GM13977 (cell line): ENCODE data around the gene SMIM35.

ENCODE experiments used
- DNase-seq: peaks from one replicate; pipeline ENCODE4 v3.0.0; 2012; ENCODE audit warnings: low spot score
- in situ Hi-C: fragments of 300-500 bp; cut with MboI; formaldehyde crosslinking; loops from one replicate; pipeline ENCODE4 v1.12.0; 2022; ENCODE audit warnings: low sequenced_read_pairs, low pct_unique_long_range_greater_than_20kb, mixed read lengths, inconsistent platforms; ENCODE audit not compliant: unreplicated experiment
- TF ChIP-seq, protein P1 (sequence below): IDR thresholded peaks from 2 replicates; pipeline ENCODE4 v1.5.1; 2012; ENCODE audit warnings: mild to moderate bottlenecking, control low read depth; ENCODE audit not compliant: insufficient read depth; ENCODE audit errors: extremely low read depth, missing control alignments

The SMIM35 gene

DNA sequence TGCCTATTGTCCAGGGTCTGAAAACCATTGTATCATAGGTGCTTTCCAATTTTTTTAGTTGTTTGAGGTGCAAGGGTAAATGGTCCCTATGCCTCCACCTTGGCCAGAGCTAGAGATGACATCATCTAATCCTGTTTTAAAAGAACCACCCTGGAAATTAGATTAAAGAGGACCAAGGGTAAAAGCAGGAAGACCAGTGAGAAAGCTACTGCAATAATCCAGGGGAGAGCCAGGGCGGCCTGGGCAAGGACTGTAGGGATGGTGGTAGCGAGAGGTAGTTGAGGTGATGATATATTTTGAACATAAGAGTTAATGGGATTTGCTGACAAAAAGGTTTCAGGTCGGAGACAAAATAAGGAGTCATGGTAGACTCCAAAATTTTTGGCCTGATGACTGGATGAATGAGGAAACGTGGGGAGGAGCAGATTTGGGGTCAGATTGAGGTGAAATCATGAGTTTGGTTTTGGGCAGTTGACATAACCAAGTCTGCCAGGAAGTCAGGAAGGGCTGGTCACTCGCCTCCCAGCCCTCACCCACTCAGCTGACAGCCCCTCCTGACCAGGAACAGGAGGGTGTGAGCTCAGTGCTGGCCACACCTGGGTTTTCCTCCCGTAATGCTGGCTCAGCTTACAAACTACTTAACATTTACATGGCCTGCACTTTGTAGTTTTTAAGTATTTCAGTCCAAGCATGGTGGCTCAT, 42.9 kb upstream of the SMIM35 start:
- in situ Hi-C loops, result no loop called here
- DNase-seq, result no peak
- TF ChIP-seq, protein P1, sequence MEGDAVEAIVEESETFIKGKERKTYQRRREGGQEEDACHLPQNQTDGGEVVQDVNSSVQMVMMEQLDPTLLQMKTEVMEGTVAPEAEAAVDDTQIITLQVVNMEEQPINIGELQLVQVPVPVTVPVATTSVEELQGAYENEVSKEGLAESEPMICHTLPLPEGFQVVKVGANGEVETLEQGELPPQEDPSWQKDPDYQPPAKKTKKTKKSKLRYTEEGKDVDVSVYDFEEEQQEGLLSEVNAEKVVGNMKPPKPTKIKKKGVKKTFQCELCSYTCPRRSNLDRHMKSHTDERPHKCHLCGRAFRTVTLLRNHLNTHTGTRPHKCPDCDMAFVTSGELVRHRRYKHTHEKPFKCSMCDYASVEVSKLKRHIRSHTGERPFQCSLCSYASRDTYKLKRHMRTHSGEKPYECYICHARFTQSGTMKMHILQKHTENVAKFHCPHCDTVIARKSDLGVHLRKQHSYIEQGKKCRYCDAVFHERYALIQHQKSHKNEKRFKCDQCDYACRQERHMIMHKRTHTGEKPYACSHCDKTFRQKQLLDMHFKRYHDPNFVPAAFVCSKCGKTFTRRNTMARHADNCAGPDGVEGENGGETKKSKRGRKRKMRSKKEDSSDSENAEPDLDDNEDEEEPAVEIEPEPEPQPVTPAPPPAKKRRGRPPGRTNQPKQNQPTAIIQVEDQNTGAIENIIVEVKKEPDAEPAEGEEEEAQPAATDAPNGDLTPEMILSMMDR, result no peak

DNA sequence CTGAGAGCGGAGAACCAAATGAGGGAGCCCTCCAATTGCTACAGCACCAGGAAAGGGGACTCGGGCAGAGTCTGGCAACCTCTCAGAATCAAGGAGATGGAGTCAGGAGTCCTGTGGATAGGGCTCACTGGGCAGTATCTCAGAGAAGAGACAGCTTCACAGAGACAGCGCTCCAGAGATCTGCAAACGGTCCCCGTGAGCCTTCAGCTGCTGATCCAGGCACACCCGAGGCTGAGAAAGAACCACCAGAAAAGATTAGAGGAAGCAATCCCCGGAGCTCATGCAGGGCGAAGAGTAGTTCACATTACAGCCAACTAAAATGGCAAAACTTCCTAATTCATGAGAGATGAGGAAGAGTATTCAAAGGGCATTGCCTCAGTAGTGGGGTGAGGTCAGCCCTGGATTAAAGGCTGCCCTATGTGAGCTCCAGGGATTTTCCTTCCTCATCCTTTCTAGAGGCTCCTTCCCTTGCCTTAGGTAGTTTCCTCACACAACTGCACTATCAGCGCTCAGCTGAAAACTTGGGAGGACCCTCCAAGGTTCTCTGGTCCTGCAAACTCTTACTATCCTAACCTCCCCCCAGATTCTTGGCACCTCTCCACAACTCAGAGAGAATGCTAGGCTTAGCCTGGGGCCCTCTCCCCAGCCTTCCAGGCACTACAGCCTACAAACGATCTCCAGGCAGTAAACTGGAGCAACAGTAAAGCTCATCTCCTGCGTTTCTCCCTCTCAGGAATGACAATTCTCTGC, 42.1 kb upstream of the SMIM35 start:
- TF ChIP-seq, protein P1, result no peak
- DNase-seq, result no peak
- in situ Hi-C loops, result no loop called here

DNA sequence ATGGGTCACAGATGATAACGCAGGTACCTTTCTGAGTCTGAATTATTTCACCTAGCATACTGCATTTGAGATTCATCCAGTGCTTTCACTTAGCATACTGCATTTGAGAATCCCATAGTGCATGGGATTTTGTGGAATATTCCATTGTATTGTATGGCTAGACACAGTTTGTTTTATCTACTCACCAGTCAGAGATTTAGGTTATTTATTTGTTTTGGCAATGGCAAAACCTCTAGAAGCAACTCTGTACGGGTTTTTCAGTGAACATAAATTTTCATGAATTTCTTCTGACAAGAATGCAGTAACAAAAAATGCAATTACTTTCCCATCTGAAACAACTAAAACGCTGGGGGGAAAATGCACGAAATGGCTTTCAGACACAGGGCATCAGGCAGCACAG, 41.5 kb upstream of the SMIM35 start:
- no peak for DNase-seq
- in situ Hi-C loops, result no loop called here
- TF ChIP-seq, protein P1, result no peak

DNA sequence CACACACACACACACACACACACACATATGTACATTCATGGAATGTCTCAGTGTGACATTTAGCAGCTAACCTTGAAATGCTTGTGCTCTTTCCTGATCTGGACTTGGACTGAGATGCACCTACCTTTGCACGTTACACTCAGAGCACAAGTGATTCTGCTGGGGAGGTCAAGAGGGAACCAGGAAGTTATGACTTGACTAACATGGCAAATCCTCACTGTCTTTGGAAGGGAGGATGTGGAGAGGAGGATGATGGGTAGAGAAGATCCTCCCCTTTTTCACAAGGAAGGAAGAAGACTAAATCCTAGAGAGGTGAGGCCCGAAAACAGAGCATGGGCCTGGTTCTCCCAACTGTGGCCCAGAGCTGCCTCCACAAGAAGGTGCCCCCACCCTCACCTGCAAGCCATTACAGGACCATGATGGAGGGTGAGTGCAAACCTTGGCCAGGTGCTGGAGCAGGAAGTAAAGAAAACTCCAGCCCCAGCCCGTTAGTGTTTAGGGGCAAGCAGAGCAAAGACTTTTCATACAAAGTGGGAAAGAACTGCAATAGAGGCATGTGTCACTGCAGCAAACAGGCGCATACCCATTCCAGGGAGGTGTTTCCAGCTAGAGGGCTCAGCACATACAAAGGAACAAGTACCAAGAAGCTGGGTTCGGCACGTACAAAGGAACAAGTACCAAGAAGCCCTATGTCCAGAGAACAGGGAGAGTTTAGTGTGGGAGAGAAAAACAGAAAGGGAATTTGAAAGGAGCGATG, 39.5 kb upstream of the SMIM35 start:
- DNase-seq, result no peak
- in situ Hi-C loops, result no loop called here
- TF ChIP-seq, protein P1, result no peak

DNA sequence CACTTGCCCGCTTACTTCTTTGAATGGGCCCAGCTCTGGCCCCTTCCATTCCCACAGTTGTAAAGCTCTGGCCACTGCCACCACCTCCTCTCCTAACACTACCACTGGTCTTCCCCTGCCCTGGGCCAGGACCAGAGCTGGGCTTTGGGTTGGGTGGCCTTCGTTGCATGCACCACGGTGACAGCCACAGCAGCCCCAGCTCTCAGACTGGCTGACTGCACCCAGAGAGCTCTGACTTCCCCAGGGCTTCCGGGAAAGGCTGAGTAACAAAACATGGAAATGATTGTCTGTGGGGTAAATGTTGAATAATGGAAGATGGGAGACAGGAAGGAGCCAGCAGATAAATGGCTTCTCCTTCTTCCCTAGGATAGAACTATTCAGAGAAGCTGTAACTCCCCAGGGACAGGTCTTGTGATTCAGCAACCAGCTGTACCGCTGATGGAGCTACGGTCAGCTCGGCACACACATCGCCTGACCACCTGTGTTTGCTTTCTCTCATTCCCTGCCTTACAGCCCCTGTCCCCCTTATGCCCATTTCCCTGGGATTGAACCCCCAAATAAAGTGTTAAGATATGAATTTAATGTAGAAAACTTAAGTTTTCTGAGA, 38.3 kb upstream of the SMIM35 start:
- TF ChIP-seq, protein P1, result no peak
- no peak for DNase-seq
- in situ Hi-C loops, result no loop called here

DNA sequence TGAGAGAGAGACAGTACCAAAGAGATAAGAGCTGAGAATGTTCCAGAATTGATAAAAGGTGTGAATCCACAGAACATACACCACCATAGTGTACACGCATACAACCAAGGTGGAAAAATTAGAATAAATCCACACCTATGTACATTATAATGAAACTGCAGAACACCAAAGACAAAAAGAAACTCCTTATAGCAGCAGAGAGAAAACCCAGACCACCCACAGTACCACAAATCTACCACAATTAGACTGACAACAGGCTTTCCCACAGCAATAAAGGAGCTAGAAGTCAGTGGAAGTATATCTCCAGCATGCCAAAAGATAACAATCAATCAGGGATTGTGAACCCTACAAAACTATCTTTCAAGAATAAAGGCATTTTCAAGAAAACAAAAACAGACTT, 34.0 kb upstream of the SMIM35 start:
- TF ChIP-seq, protein P1, result no peak
- in situ Hi-C loops, result no loop called here
- DNase-seq, result no peak
